Spleen (tissue), 11 donors: ENCODE data around the gene PNMA8B. TPM values are rescaled to one million over a fixed set of nuclear protein-coding genes. Genes with fewer than 3 reads are reported as not detected.

Source experiments
- DNase-seq: peaks from one replicate; pipeline ENCODE4 v3.0.0-alpha.2; 2020
- H3K27ac ChIP-seq, 8 donors: fragments of 200-600 bp; sonication (generic) in 7 of 8; 1 replicate in 4 of 8; 2 replicates in 4 of 8; pipeline versions ENCODE4 v1.5.0 to v1.8.0; 2016 to 2021; ENCODE audit warnings: inconsistent platforms in 4 of 8, mild to moderate bottlenecking in 4 of 8, moderate library complexity in 1 of 8
- H3K27me3 ChIP-seq, 7 donors: fragments of 200-600 bp; sonication (generic) in 6 of 7; replicated peaks in 1 of 7; 1 replicate in 4 of 7; 2 replicates in 3 of 7; pipeline versions ENCODE4 v1.5.0 to v1.8.0; 2016 to 2021; ENCODE audit warnings: inconsistent platforms in 3 of 7, mild to moderate bottlenecking in 1 of 7
- H3K36me3 ChIP-seq, 6 donors: fragments of 200-600 bp; sonication (generic) in 5 of 6; 1 replicate in 4 of 6; 2 replicates in 2 of 6; pipeline versions ENCODE4 v1.5.0 to v1.8.0; 2016 to 2021; ENCODE audit warnings: inconsistent platforms in 2 of 6
- H3K4me1 ChIP-seq, 6 donors: fragments of 200-600 bp; sonication (generic) in 5 of 6; 1 replicate in 3 of 6; 2 replicates in 3 of 6; pipeline versions ENCODE4 v1.5.0 to v1.8.0; 2016 to 2021; ENCODE audit warnings: inconsistent platforms in 3 of 6
- H3K4me3 ChIP-seq, 8 donors: fragments of 200-600 bp; sonication (generic) in 7 of 8; 1 replicate in 4 of 8; 2 replicates in 4 of 8; pipeline versions ENCODE4 v1.5.0 to v1.8.0; 2016 to 2021; ENCODE audit warnings: inconsistent platforms in 4 of 8, mild to moderate bottlenecking in 4 of 8, moderate library complexity in 2 of 8
- H3K9me3 ChIP-seq, 8 donors: fragments of 200-600 bp; sonication (generic) in 7 of 8; 1 replicate in 4 of 8; 2 replicates in 4 of 8; pipeline versions ENCODE4 v1.5.0 to v1.8.0; 2016 to 2021; ENCODE audit warnings: inconsistent platforms in 4 of 8
- CTCF ChIP-seq, 11 experiments: fragments of 200-600 bp in 7 of 11; fragments of 450-650 bp in 4 of 11; sonication (generic) in 4 of 11; IDR thresholded peaks in 8 of 11; conservative IDR thresholded peaks in 3 of 11; 1 replicate in 7 of 11; 2 replicates in 4 of 11; pipeline versions ENCODE4 v1.4.0 to v1.8.0; 2016 to 2021; ENCODE audit warnings: antibody characterized with exemption in 11 of 11, inconsistent platforms in 4 of 11, mild to moderate bottlenecking in 1 of 11
- POLR2A ChIP-seq, 3 donors: fragments of 450-650 bp; IDR thresholded peaks; one replicate each; pipeline ENCODE4 v1.5.1; 2017; ENCODE audit warnings: antibody characterized with exemption in 3 of 3, mild to moderate bottlenecking in 1 of 3
- POLR2AphosphoS5 ChIP-seq, 3 donors: sonication (generic); formaldehyde crosslinking; IDR thresholded peaks; one replicate each; pipeline ENCODE4 v1.5.1; 2017; ENCODE audit warnings: antibody characterized with exemption in 3 of 3
- WGBS, 5 donors: extraction: QIAGEN DNeasy Blood & Tissue Kit in 3 of 5; methylation state at CpG; one replicate each; pipeline versions ENCODE4 v1.1.5 to v1.1.7; 2013 to 2018; 5-methylcytosine and 5-hydroxymethylcytosine counted together
- intact Hi-C: fragments of 100-400 bp; cut with DNase I; formaldehyde crosslinking; loops from one replicate; pipeline ENCODE4 v1.15.0; 2023; ENCODE audit warnings: low total_unique reads
- polyA plus RNA-seq, 3 donors: library from polyadenylated mRNA; stranded (reverse); fragments of 200-250 nt; gene quantifications; one replicate each; pipeline ENCODE4 v1.2.1, GENCODE V29; 2013
- total RNA-seq, 7 donors: library from RNA; depleted of rRNA in 3 of 7; stranded (reverse); fragments of >200 nt in 3 of 7; fragmentation: NEBNext Ultra II Directional in 4 of 7; extraction: Animal tissue kit (Norgen Biotek cat#: 25700) in 4 of 7; gene quantifications; one replicate each; pipeline versions ENCODE4 v1.1.0 to v1.2.1, GENCODE V29; 2016 to 2021
- donor health status: healthy with polysubstance abuse.
- donor health status: DM: no; HTN: no; CAD: no; lungs with moderate emphysema.
- donor health status: DM: no; HTN: no; CAD: no.
- donor health status: Bipolar disorder and iron deficiency.
- donor health status: healthy.
- donor health status: DM: no; HTN: no; CAD: no.
- donor health status: DM: yes; HTN: yes; CAD: no.

The PNMA8B gene
- total and polyA plus RNA-seq, 10 donors, result 0.57 to 5.7 (median 2.9) TPM

DNA sequence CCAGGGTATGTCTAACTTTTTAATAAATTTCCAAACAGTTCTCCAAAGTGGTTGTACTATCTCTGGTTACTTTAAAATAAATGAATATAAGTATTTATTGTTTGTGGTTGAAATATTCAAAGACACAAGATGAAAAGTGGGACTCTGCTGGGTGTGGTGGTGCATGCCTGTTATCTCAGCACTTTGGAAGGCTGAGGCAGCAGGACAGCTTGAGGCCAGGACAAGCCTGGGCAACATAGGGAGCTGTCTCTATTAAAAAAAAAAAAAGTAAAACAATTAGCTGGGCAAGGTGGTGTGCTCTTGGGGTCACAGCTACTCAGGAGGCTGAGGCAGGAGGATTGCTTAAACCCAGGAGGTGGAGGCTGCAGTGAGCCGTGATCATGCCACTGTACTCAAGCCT lies 34.7 kb downstream of the PNMA8B start:
- H3K4me1 ChIP-seq, result no peaks in the 10 kb centered on the region
- no peak for TF ChIP-seq POLR2AphosphoS5 (IDR thresholded peaks at IDR 0.05)
- TF ChIP-seq POLR2A (IDR thresholded peaks at IDR 0.05), result no peak
- no peak for TF ChIP-seq CTCF (IDR thresholded peaks at IDR 0.05 in 8 of 11, conservative IDR thresholded peaks at IDR 0.05 in 3 of 11)
- intact Hi-C loops, result no loop called here
- H3K36me3 ChIP-seq, result no peaks in the 10 kb centered on the region
- 72 to 95% (median 91%) methylated on average over 1 of the region's 1 CpG for WGBS, 5 donors
- H3K27me3 ChIP-seq, result peaks cover 0 to 52% (median 0%) of the 10 kb centered on the region in 7 donors
- no peak overlapping the region for H3K27ac ChIP-seq
- H3K9me3 ChIP-seq, result no peaks in the 10 kb centered on the region
- no peak for DNase-seq
- H3K4me3 ChIP-seq, result no peak overlapping the region

- H3K4me1 ChIP-seq, result no peaks in the 10 kb centered on the region
- H3K36me3 ChIP-seq, result no peaks in the 10 kb centered on the region
- H3K4me3 ChIP-seq, result no peak overlapping the region
- no peaks in the 10 kb centered on the region for H3K9me3 ChIP-seq
- no peak for DNase-seq
- 60 to 97% (median 70%) methylated on average over 2 of the region's 2 CpGs for WGBS, 5 donors
- H3K27ac ChIP-seq, result no peak overlapping the region
- intact Hi-C loops, result no loop called here
- peaks cover 0 to 55% (median 0%) of the 10 kb centered on the region in 7 donors for H3K27me3 ChIP-seq
- TF ChIP-seq POLR2AphosphoS5 (IDR thresholded peaks at IDR 0.05) (no peak), CTCF (IDR thresholded peaks at IDR 0.05 in 8 of 11, conservative IDR thresholded peaks at IDR 0.05 in 3 of 11) (no peak), POLR2A (IDR thresholded peaks at IDR 0.05) (no peak)
These were observed 35.6 kb downstream of the PNMA8B start for GRCh38 chr19:46460055-46460454.

GRCh38 chr19:46456930-46457329 lies 38.7 kb downstream of the PNMA8B start:
- intact Hi-C loops, result no loop called here
- Histone ChIP-seq H3K27me3 (peaks cover 0 to 50% (median 0%) of the 10 kb centered on the region in 7 donors), H3K36me3 (no peaks in the 10 kb centered on the region), H3K9me3 (no peaks in the 10 kb centered on the region), H3K4me1 (no peaks in the 10 kb centered on the region), H3K27ac (no peak overlapping the region), H3K4me3 (no peak overlapping the region)
- DNase-seq, result no peak
- 88 to 96% (median 95%) methylated on average over 5 of the region's 5 CpGs for WGBS, 5 donors
- TF ChIP-seq CTCF (IDR thresholded peaks at IDR 0.05 in 8 of 11, conservative IDR thresholded peaks at IDR 0.05 in 3 of 11), result no peak
- TF ChIP-seq POLR2AphosphoS5 (IDR thresholded peaks at IDR 0.05), result no peak
- no peak for TF ChIP-seq POLR2A (IDR thresholded peaks at IDR 0.05)

GRCh38 chr19:46454244-46454643 lies 41.4 kb downstream of the PNMA8B start:
- Histone ChIP-seq H3K27me3 (peaks cover 0 to 27% (median 0%) of the 10 kb centered on the region in 7 donors), H3K4me1 (no peaks in the 10 kb centered on the region), H3K36me3 (no peaks in the 10 kb centered on the region), H3K9me3 (peaks cover 0 to 10% (median 8%) of the 10 kb centered on the region in 8 donors), H3K4me3 (no peak overlapping the region), H3K27ac (no peak overlapping the region)
- WGBS, 5 donors, result 57 to 68% (median 63%) methylated on average over 3 of the region's 3 CpGs
- TF ChIP-seq CTCF (IDR thresholded peaks at IDR 0.05 in 8 of 11, conservative IDR thresholded peaks at IDR 0.05 in 3 of 11) (no peak), POLR2AphosphoS5 (IDR thresholded peaks at IDR 0.05) (no peak), POLR2A (IDR thresholded peaks at IDR 0.05) (no peak)
- no peak for DNase-seq
- intact Hi-C loops, result no loop called here
